Astrocyte (in vitro differentiated cells and primary cell): Measurements from ENCODE around the gene EPS15. TPM values are rescaled to one million over a fixed set of nuclear protein-coding genes. Genes with fewer than 3 reads are reported as not detected.

ENCODE experiments used
- DNase-seq: peaks from one replicate; pipeline ENCODE4 v3.0.0-alpha.2; 2010; ENCODE audit warnings: low read depth
- FAIRE-seq: peaks from 2 replicates; lab custom pipeline; 2011; peaks lifted over from hg19 to GRCh38; lab: Jason Lieb, UNC
- H2AFZ ChIP-seq: 2 replicates; pipeline ENCODE4 v1.6.0; 2012; ENCODE audit warnings: low read depth, low read length, inconsistent platforms
- H3K27ac ChIP-seq: 2 replicates; pipeline ENCODE4 v1.5.1; 2011; ENCODE audit warnings: low read depth, low read length, inconsistent platforms
- H3K27me3 ChIP-seq: 2 replicates; pipeline ENCODE4 v1.6.0; 2011; ENCODE audit warnings: low read length, inconsistent platforms; ENCODE audit not compliant: insufficient read depth
- H3K36me3 ChIP-seq: 2 replicates; pipeline ENCODE4 v1.5.1; 2011; ENCODE audit warnings: low read length, inconsistent platforms; ENCODE audit not compliant: insufficient read depth
- H3K4me1 ChIP-seq: 2 replicates; pipeline ENCODE4 v1.5.1; 2011; ENCODE audit warnings: low read length, inconsistent platforms; ENCODE audit not compliant: insufficient read depth
- H3K4me2 ChIP-seq: 2 replicates; pipeline ENCODE4 v1.6.0; 2012; ENCODE audit warnings: low read length, inconsistent platforms
- H3K4me3 ChIP-seq: 2 replicates; pipeline ENCODE4 v1.5.1; 2011; ENCODE audit warnings: low read depth, mild to moderate bottlenecking, low read length, inconsistent platforms; ENCODE audit not compliant: insufficient read depth
- H3K79me2 ChIP-seq: 2 replicates; pipeline ENCODE4 v1.6.0; 2012; ENCODE audit warnings: mild to moderate bottlenecking, low read length, inconsistent platforms; ENCODE audit not compliant: insufficient read depth
- H3K9ac ChIP-seq: 2 replicates; pipeline ENCODE4 v1.6.0; 2012; ENCODE audit warnings: mild to moderate bottlenecking, low read length, inconsistent platforms
- H3K9me3 ChIP-seq: 2 replicates; pipeline ENCODE4 v1.5.1; 2012; ENCODE audit warnings: low read depth, mild to moderate bottlenecking, low read length, inconsistent platforms; ENCODE audit not compliant: insufficient read depth
- H4K20me1 ChIP-seq: 2 replicates; pipeline ENCODE4 v1.6.0; 2012; ENCODE audit warnings: low read length, inconsistent platforms; ENCODE audit not compliant: insufficient read depth
- H3K27ac Mint-ChIP-seq: one replicate; pipeline ENCODE4 v1.8.0; 2021; ENCODE audit warnings: mild to moderate bottlenecking, mixed read lengths; ENCODE audit not compliant: unreplicated experiment
- H3K27me3 Mint-ChIP-seq: one replicate; pipeline ENCODE4 v1.8.0; 2021; ENCODE audit warnings: low read depth, mixed read lengths; ENCODE audit not compliant: unreplicated experiment
- H3K36me3 Mint-ChIP-seq: one replicate; pipeline ENCODE4 v1.8.0; 2021; ENCODE audit warnings: low read depth, mixed read lengths; ENCODE audit not compliant: unreplicated experiment
- H3K4me1 Mint-ChIP-seq: one replicate; pipeline ENCODE4 v1.8.0; 2021; ENCODE audit warnings: low read depth, mixed read lengths; ENCODE audit not compliant: unreplicated experiment
- H3K4me3 Mint-ChIP-seq: one replicate; pipeline ENCODE4 v1.8.0; 2021; ENCODE audit warnings: mild to moderate bottlenecking, moderate library complexity, mixed read lengths; ENCODE audit not compliant: unreplicated experiment
- H3K9me3 Mint-ChIP-seq: one replicate; pipeline ENCODE4 v1.8.0; 2021; ENCODE audit warnings: mild to moderate bottlenecking, mixed read lengths; ENCODE audit not compliant: unreplicated experiment
- EZH2 ChIP-seq: IDR thresholded peaks from 2 replicates; pipeline ENCODE4 v1.6.1; 2012; ENCODE audit warnings: mild to moderate bottlenecking, low read length, inconsistent platforms; ENCODE audit not compliant: insufficient read depth
- total RNA-seq: library from RNA; stranded (reverse); gene quantifications from 2 replicates; pipeline ENCODE4 v1.2.1, GENCODE V29; 2021
- TF ChIP-seq, protein P1 (sequence below): IDR thresholded peaks from 2 replicates; pipeline ENCODE4 v1.5.1; 2011; ENCODE audit warnings: low read depth, mild to moderate bottlenecking, inconsistent platforms, low read length, moderate library complexity; ENCODE audit not compliant: insufficient read depth

Gene EPS15
- total RNA-seq, 1 donor from 2014 or later = 70.6 TPM

DNA sequence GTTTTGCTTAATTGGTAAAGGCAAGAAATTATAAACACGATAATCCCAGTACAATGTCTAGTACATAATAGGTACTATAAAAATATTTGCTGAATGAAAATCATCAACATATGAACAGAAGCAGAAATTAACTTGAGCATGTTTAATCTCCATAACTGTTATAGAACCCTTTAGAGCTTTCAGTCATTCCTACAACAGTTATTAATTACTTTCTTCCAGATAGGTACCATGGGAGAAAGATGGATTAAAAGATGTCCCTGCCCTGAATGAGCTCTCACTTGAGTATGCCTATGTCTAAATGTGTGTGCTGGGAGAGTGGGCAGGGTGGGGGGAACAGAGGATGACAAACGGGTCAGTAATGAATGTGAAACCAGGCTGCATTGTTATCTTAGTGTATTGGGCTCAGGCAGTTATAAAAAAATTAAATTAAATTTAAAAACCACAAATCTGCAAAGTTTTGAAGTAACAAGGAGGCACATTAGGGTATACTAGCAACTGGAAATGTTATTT is 2.4 kb downstream of the EPS15 start:
- no peaks in the 10 kb centered on the region for H3K9me3 Mint-ChIP-seq
- H3K27ac ChIP-seq = no peak overlapping the region
- DNase-seq (peak; percentile 11), FAIRE-seq (no peak)
- peaks cover 68% of the 10 kb centered on the region for H3K79me2 ChIP-seq
- no peak overlapping the region for H3K4me3 ChIP-seq
- H2AFZ ChIP-seq = no peak overlapping the region
- no peaks in the 10 kb centered on the region for H3K27me3 Mint-ChIP-seq
- H3K9ac ChIP-seq = no peak overlapping the region
- H4K20me1 ChIP-seq = peaks cover 41% of the 10 kb centered on the region
- no peaks in the 10 kb centered on the region for H3K36me3 Mint-ChIP-seq
- peak overlapping the region; percentile 97 for H3K4me2 ChIP-seq
- H3K9me3 ChIP-seq = no peaks in the 10 kb centered on the region
- no peaks in the 10 kb centered on the region for H3K27me3 ChIP-seq
- H3K36me3 ChIP-seq = no peaks in the 10 kb centered on the region
- H3K4me1 Mint-ChIP-seq = peaks cover 31% of the 10 kb centered on the region
- H3K27ac Mint-ChIP-seq = no peak overlapping the region
- TF ChIP-seq, protein P1, sequence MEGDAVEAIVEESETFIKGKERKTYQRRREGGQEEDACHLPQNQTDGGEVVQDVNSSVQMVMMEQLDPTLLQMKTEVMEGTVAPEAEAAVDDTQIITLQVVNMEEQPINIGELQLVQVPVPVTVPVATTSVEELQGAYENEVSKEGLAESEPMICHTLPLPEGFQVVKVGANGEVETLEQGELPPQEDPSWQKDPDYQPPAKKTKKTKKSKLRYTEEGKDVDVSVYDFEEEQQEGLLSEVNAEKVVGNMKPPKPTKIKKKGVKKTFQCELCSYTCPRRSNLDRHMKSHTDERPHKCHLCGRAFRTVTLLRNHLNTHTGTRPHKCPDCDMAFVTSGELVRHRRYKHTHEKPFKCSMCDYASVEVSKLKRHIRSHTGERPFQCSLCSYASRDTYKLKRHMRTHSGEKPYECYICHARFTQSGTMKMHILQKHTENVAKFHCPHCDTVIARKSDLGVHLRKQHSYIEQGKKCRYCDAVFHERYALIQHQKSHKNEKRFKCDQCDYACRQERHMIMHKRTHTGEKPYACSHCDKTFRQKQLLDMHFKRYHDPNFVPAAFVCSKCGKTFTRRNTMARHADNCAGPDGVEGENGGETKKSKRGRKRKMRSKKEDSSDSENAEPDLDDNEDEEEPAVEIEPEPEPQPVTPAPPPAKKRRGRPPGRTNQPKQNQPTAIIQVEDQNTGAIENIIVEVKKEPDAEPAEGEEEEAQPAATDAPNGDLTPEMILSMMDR = no peak
- no peak for TF ChIP-seq EZH2
- peaks cover 16% of the 10 kb centered on the region for H3K4me1 ChIP-seq
- peak overlapping the region; percentile 93 for H3K4me3 Mint-ChIP-seq

DNA sequence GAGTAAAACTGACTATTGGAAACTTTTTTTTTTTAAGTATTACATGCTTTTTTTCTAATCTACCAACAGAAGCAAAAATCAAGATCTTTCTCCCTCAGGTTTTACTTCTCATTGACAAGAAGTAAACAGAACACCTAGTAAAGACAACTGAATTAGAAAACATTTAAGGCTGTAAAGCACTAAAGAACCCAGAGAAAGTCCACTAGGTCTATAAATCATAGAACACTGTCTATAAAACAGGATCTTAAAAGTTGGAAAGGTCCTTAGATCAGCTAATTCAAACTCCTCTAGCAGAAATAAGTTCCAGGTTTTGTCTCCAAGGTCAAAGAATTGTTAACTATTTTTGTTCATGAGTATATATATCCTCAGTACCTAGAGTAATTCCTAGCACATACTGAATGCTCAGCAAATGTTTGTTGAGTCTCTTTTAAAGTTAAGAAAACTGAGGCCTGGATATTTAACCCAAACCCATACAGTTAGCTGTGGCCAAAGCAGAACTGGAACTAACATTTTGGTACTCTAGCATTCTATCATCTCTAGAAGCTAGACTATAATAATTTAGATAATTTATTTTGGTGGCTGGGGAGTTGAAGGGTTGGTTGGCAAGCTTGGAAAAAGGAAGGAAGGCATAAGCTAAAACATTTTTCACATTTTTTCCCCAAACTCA is 3.0 kb downstream of the EPS15 start:
- peaks cover 74% of the 10 kb centered on the region for H3K79me2 ChIP-seq
- no peak for DNase-seq
- TF ChIP-seq, protein P1 = no peak
- no peak for TF ChIP-seq EZH2
- no peak overlapping the region for H2AFZ ChIP-seq
- H4K20me1 ChIP-seq = peaks cover 44% of the 10 kb centered on the region
- FAIRE-seq = peak; percentile 54
- H3K27ac ChIP-seq = no peak overlapping the region
- Mint-ChIP-seq H3K4me3 (peak overlapping the region; percentile 93), H3K4me1 (peaks cover 31% of the 10 kb centered on the region), H3K9me3 (no peaks in the 10 kb centered on the region), H3K36me3 (no peaks in the 10 kb centered on the region), H3K27ac (no peak overlapping the region), H3K27me3 (no peaks in the 10 kb centered on the region)
- no peak overlapping the region for H3K4me3 ChIP-seq
- H3K36me3 ChIP-seq = no peaks in the 10 kb centered on the region
- no peaks in the 10 kb centered on the region for H3K27me3 ChIP-seq
- H3K4me1 ChIP-seq = peaks cover 16% of the 10 kb centered on the region
- H3K4me2 ChIP-seq = peak overlapping the region; percentile 97
- H3K9me3 ChIP-seq = no peaks in the 10 kb centered on the region
- no peak overlapping the region for H3K9ac ChIP-seq

DNA sequence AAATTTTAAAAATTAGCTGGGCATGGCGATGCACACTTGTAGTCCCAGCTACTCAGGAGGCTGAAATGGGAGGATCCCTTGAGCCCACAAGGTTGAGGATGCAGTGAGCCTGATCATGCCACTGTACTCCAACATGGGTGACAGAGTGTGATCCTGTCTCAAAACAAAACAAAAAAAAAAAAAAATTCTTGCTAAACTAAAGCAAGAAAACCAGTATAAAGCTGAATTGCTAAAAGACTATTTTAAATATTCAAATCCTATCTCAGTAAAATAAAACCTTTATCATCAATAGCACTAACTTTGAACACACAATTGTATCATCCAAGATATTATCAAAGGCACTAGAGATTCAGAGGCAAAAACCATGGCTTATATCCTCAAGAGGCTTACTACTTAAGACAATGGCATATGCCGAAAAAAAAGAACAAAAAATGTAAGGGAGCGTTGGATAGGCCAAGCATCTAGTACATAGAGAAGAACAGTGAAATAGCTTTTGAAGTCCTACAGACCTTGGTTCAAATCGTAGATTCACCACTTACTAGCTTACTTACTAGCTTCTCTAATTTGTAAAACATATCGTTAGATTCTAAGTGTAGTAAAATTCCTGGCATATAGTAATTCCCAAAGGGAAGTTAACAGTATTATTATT is 3.6 kb downstream of the EPS15 start:
- no peak for TF ChIP-seq EZH2
- TF ChIP-seq, protein P1 = no peak
- H3K27me3 Mint-ChIP-seq = no peaks in the 10 kb centered on the region
- no peak overlapping the region for H2AFZ ChIP-seq
- H3K9me3 Mint-ChIP-seq = no peaks in the 10 kb centered on the region
- no peak for DNase-seq
- peaks cover 12% of the 10 kb centered on the region for H3K4me1 ChIP-seq
- FAIRE-seq = no peak
- no peaks in the 10 kb centered on the region for H3K36me3 Mint-ChIP-seq
- peaks cover 30% of the 10 kb centered on the region for H3K4me1 Mint-ChIP-seq
- no peaks in the 10 kb centered on the region for H3K27me3 ChIP-seq
- H4K20me1 ChIP-seq = peaks cover 44% of the 10 kb centered on the region
- peaks cover 81% of the 10 kb centered on the region for H3K79me2 ChIP-seq
- H3K36me3 ChIP-seq = no peaks in the 10 kb centered on the region
- H3K9ac ChIP-seq = no peak overlapping the region
- H3K27ac ChIP-seq = no peak overlapping the region
- no peak overlapping the region for H3K27ac Mint-ChIP-seq
- no peak overlapping the region for H3K4me3 ChIP-seq
- H3K4me2 ChIP-seq = no peak overlapping the region
- no peak overlapping the region for H3K4me3 Mint-ChIP-seq
- H3K9me3 ChIP-seq = no peaks in the 10 kb centered on the region
